ENCODE data around the gene PSORS1C2. TPM values are rescaled to one million over a fixed set of nuclear protein-coding genes. Genes with fewer than 3 reads are reported as not detected.

Gene PSORS1C2
- polyA plus RNA-seq, 1 of the 3 experiments (the other 2 are of a cell fraction) = not detected

DNA sequence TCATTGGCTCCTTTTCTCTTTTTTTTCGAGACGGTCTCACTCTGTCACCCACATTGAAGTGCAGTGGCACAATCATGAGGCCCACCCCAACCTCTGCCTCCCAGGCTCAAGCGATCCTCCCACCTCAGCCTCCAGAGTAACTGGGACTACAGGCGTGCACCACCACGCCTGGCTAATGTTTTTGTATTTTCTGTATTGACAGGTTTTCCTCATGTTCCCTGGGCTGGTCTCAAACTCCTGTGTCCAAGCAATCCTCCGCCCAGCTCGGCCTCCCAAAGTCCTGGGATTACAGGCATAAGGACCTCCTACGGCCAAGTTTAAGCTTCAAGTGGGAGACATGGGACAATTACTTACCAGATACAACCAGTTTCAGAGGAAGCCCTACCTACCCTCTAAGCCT is 41.0 kb upstream of the PSORS1C2 start:
- Histone ChIP-seq H3K27ac (ENCODE audit: low read depth in 2 of 2, low read length in 1 of 2) (no peak overlapping the region), H2AFZ (ENCODE audit: low read depth) (no peak overlapping the region), H3F3A (replicated peaks; ENCODE audit: insufficient read depth) (no peaks in the 10 kb centered on the region), H3K4me3 (ENCODE audit: low read depth in 2 of 2, low read length in 1 of 2) (no peak overlapping the region), H3K4me1 (ENCODE audit: control insufficient read depth in 1 of 2, insufficient read depth in 2 of 2, low read depth in 1 of 2, low read length in 1 of 2) (no peaks in the 10 kb centered on the region), H4K20me1 (ENCODE audit: insufficient read depth) (no peaks in the 10 kb centered on the region), H3K9me3 (no peaks in the 10 kb centered on the region), H3K36me3 (replicated peaks in 1 of 2; ENCODE audit: control insufficient read depth in 1 of 2, insufficient read depth in 2 of 2, low read length in 1 of 2) (no peaks in the 10 kb centered on the region), H3K79me2 (ENCODE audit: insufficient read depth) (no peaks in the 10 kb centered on the region), H3K4me2 (no peak overlapping the region), H3K27me3 (ENCODE audit: insufficient read depth) (no peaks in the 10 kb centered on the region), H3K9me2 (no peaks in the 10 kb centered on the region), H3K9ac (no peak overlapping the region)
- TF ChIP-seq, protein P1, sequence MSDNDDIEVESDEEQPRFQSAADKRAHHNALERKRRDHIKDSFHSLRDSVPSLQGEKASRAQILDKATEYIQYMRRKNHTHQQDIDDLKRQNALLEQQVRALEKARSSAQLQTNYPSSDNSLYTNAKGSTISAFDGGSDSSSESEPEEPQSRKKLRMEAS (IDR thresholded peaks at IDR 0.05; ENCODE audit: low read depth) = no peak
- TF ChIP-seq RXRA (IDR thresholded peaks at IDR 0.05; ENCODE audit: borderline replicate concordance, low read depth) (no peak), NFIC (IDR thresholded peaks at IDR 0.05; ENCODE audit: borderline replicate concordance) (no peak), GABPA (IDR thresholded peaks at IDR 0.05; ENCODE audit: low read depth) (no peak), RCOR1 (IDR thresholded peaks at IDR 0.05; ENCODE audit: low read length) (no peak), MXI1 (IDR thresholded peaks at IDR 0.05; ENCODE audit: low read depth, low read length) (no peak)
- TF ChIP-seq, protein P2, sequence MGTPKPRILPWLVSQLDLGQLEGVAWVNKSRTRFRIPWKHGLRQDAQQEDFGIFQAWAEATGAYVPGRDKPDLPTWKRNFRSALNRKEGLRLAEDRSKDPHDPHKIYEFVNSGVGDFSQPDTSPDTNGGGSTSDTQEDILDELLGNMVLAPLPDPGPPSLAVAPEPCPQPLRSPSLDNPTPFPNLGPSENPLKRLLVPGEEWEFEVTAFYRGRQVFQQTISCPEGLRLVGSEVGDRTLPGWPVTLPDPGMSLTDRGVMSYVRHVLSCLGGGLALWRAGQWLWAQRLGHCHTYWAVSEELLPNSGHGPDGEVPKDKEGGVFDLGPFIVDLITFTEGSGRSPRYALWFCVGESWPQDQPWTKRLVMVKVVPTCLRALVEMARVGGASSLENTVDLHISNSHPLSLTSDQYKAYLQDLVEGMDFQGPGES (IDR thresholded peaks at IDR 0.05; ENCODE audit: low read depth, low read length) = no peak
- TF ChIP-seq, protein P3, sequence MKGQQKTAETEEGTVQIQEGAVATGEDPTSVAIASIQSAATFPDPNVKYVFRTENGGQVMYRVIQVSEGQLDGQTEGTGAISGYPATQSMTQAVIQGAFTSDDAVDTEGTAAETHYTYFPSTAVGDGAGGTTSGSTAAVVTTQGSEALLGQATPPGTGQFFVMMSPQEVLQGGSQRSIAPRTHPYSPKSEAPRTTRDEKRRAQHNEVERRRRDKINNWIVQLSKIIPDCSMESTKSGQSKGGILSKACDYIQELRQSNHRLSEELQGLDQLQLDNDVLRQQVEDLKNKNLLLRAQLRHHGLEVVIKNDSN (IDR thresholded peaks at IDR 0.05; ENCODE audit: borderline replicate concordance, low read depth) = no peak
- POLR2A ChIA-PET = no interaction called here
- DNase-seq = no peak
- WGBS (ENCODE audit: low lambda C conversion rate) = 94% methylated on average over 8 of the region's 8 CpGs
- CTCF ChIA-PET = no interaction called here

DNA sequence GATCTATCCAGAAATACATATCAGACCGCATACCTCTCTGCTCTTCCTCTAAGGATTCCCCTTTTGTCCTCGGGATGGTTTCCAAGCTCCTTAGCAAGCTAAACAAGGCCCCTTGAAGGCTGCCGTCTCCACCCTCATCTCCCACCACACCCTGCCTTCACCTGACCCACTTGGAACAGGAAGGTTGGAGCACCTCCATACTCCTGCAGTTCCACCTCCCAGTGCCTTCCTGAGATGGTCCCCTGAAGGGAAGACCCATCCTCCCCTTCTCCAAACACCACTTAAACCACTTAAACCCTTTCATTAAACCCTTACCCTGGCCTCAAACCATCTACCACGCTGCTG is 40.1 kb upstream of the PSORS1C2 start:
- TF ChIP-seq TAF1 (IDR thresholded peaks at IDR 0.05; ENCODE audit: borderline replicate concordance, low read depth, low read length) (no peak), MEF2A (IDR thresholded peaks at IDR 0.05; ENCODE audit: borderline replicate concordance, low read depth) (no peak), SIN3A (IDR thresholded peaks at IDR 0.05; ENCODE audit: borderline replicate concordance, low read depth, low read length) (no peak), FOXM1 (IDR thresholded peaks at IDR 0.05; ENCODE audit: low read depth) (no peak), RCOR1 (IDR thresholded peaks at IDR 0.05; ENCODE audit: low read length) (no peak), GATA2 (CRISPR knock-in tag; IDR thresholded peaks at IDR 0.05) (no peak), POLR2AphosphoS5 (IDR thresholded peaks at IDR 0.05; ENCODE audit: low read depth, low read length) (no peak), FOXJ3 (CRISPR knock-in tag; IDR thresholded peaks at IDR 0.05) (no peak)
- TF ChIP-seq, protein P4, sequence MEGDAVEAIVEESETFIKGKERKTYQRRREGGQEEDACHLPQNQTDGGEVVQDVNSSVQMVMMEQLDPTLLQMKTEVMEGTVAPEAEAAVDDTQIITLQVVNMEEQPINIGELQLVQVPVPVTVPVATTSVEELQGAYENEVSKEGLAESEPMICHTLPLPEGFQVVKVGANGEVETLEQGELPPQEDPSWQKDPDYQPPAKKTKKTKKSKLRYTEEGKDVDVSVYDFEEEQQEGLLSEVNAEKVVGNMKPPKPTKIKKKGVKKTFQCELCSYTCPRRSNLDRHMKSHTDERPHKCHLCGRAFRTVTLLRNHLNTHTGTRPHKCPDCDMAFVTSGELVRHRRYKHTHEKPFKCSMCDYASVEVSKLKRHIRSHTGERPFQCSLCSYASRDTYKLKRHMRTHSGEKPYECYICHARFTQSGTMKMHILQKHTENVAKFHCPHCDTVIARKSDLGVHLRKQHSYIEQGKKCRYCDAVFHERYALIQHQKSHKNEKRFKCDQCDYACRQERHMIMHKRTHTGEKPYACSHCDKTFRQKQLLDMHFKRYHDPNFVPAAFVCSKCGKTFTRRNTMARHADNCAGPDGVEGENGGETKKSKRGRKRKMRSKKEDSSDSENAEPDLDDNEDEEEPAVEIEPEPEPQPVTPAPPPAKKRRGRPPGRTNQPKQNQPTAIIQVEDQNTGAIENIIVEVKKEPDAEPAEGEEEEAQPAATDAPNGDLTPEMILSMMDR (IDR thresholded peaks at IDR 0.05) = no peak
- TF ChIP-seq, protein P2 (IDR thresholded peaks at IDR 0.05; ENCODE audit: low read depth, low read length) = no peak
- TF ChIP-seq, protein P5, sequence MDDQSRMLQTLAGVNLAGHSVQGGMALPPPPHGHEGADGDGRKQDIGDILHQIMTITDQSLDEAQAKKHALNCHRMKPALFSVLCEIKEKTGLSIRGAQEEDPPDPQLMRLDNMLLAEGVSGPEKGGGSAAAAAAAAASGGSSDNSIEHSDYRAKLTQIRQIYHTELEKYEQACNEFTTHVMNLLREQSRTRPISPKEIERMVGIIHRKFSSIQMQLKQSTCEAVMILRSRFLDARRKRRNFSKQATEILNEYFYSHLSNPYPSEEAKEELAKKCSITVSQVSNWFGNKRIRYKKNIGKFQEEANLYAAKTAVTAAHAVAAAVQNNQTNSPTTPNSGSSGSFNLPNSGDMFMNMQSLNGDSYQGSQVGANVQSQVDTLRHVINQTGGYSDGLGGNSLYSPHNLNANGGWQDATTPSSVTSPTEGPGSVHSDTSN (IDR thresholded peaks at IDR 0.05) = no peak
- TF ChIP-seq, protein P3 (IDR thresholded peaks at IDR 0.05; ENCODE audit: borderline replicate concordance, low read depth) = no peak
- Histone ChIP-seq H3F3A (replicated peaks; ENCODE audit: insufficient read depth) (no peaks in the 10 kb centered on the region), H4K20me1 (ENCODE audit: insufficient read depth) (no peaks in the 10 kb centered on the region), H3K9me2 (no peaks in the 10 kb centered on the region), H3K4me2 (no peak overlapping the region), H3K4me1 (ENCODE audit: control insufficient read depth in 1 of 2, insufficient read depth in 2 of 2, low read depth in 1 of 2, low read length in 1 of 2) (no peaks in the 10 kb centered on the region), H3K79me2 (ENCODE audit: insufficient read depth) (no peaks in the 10 kb centered on the region), H3K4me3 (ENCODE audit: low read depth in 2 of 2, low read length in 1 of 2) (no peak overlapping the region), H3K27me3 (ENCODE audit: insufficient read depth) (no peaks in the 10 kb centered on the region), H3K27ac (ENCODE audit: low read depth in 2 of 2, low read length in 1 of 2) (no peak overlapping the region), H3K9me3 (no peaks in the 10 kb centered on the region), H3K36me3 (replicated peaks in 1 of 2; ENCODE audit: control insufficient read depth in 1 of 2, insufficient read depth in 2 of 2, low read length in 1 of 2) (no peaks in the 10 kb centered on the region), H2AFZ (ENCODE audit: low read depth) (peak overlapping the region; percentile 63; the same call in 1 of the 2 replicates), H3K9ac (no peak overlapping the region)
- no peak for DNase-seq
- ChIA-PET POLR2A (no interaction called here), CTCF (no interaction called here)
- WGBS (ENCODE audit: low lambda C conversion rate) = 57% methylated on average over 4 of the region's 4 CpGs
